ENCODE results near the gene SPAG5.
A peak's percentile ranks its signal among the peaks of the same experiment; 100 is the strongest.
"Not testable (repeated sequence)": the region's sequence is repeated elsewhere in the genome, so short reads cannot be mapped to it uniquely, and the experiment has no call there.

SPAG5 gene

DNA sequence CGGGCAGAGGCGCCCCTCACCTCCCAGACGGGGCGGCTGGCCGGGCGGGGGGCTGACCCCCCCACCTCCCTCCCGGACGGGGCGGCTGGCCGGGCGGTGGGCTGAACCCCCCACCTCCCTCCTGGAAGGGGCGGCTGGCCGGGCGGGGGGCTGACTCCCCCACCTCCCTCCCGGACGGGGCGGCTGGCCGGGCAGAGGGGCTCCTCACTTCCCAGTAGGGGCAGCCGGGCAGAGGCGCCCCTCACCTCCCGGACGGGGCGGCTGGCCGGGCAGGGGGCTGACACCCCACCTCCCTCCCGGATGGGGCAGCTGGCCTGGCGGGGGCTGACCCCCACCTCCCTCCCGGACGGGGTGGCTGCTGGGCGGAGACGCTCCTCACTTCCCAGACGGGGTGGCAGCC, 5.2 kb upstream of the SPAG5 start:
- DNase-seq: not testable (repeated sequence)

DNA sequence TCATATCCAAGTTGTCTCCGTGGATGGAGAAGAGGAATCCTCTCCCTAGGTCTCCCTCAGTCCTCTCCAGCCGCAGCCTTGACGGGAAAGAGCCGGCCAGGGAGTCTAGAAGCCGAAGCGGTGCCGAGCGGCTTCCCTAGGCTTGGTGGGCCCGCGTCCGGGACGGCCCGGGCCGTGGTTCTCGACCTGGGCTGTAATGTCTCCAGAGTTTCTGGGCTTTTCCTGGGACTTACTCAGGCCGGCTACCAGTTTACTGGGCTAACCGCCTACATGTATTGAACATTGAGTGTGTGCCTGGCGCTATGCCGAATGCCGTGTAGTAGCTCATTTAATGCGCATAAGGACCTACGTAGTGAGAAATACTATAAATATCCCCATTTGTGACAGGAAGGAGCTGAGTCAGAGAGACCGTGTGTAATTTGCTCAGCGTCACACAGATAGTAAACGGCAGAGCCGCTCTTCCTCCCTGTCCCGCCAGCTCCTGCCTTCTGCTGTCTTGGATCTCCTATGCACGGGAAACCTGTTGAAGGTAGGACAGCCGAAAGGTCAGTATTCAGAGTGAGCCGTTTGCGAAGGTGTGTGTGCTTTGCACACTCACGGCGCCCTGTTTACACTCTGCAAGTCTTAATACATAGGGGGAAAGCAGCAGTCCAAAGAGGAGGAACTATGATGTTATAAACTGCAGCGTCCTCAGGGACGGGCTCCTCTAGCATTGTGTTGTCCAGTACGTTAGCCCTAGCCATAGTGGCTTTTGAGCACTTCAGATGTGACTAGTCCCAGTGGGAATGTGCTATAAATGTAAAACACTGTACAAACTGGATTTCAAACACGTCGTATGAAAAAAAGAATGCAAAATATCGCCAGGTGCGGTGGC, 723 bp upstream of the SPAG5 start:
- no peak for DNase-seq

DNA sequence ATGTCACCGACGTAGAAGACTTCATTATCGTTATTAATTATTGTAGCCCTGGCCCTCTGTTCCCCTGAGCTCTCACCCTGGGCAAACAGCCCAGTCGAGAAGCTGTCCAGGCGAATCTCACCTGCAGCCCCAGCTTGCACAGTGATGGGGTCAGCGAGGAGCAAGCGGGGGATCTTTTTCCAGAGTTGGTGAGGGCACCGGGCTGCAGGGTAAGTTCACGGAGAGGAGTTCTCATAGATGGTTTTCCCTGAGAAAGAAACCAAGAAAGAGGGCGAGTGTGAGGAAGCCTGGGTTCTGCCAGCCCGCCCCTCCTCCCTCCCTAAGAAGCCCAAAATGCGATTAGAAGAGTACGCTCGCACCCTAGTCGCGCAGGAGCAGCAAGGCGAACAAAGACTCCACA, 436 bp downstream of the SPAG5 start:
- DNase-seq: no peak

DNA sequence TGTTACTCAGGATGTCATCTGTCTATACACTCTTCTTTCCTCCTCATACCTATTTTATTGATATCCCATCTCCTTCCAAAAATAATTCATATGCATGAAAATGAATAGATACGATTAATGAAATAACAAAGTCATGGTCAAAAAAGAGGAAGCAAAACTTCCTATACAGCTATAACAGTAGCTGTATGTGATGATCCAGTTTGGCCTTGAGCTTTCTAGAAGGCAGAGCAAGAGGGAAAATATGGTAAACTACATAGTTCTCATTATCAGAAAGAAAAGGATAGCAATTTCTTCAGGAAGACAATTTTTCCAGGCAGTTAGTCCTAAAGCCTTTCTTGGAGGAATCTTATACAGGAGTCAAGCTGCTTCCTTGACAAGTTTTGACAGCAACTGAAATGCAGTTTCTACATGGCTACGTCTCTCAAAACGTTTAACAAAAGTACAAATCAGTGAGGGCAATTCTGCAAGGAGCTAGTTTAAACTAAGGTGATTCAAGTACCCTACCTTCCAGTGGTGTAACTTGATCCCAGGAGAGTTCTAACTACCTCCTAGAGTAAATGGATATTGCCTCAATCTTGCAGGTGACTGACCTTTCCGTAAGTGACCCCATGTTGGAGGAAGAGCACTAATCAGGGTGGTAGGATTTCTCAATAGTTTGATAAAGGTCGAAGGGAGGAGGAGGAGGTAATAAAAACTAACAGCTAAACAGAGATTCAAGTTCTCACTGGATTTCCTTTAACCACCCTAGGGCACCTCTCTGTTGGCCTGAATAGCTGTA, 1.0 kb downstream of the SPAG5 start:
- no peak for DNase-seq

DNA sequence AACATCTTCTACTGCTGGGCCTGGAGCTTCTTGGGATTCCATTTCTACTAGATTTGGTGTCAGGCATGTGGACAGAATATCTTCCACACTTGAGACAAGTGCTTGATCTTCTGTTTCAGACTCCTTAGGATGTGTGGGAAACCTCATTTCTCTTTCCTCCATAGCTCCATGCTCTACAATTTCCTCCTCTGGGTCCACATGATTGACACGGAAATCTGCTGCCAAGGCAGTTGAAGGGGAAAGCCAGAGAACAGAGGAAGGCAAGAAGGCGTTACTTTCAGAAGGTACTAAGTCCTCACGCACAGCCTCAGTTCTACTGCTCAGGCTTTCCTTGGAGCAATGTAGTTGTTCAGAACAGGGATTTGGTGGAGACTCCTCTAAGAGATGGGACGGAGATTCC, 6.6 kb downstream of the SPAG5 start:
- no peak for DNase-seq

DNA sequence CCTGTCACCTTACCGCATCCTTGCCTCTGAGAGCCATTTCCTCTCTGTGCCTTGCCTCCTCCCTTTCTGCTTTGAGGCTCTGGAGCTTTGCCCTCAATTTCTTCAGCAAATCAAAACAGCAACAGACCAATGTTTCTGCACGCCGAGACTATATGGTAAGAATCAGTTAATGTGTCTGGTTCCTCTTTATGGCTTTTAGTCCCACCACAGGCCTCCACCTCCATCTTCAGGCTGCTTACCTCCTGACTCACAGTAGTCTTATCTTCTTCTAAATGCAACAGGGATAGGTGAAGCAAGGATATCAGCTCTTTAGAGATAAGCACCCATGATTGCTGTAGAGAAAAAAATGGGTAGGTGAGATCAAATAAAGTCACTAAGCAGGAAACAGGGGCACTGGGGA, 13.0 kb downstream of the SPAG5 start:
- no peak for DNase-seq

DNA sequence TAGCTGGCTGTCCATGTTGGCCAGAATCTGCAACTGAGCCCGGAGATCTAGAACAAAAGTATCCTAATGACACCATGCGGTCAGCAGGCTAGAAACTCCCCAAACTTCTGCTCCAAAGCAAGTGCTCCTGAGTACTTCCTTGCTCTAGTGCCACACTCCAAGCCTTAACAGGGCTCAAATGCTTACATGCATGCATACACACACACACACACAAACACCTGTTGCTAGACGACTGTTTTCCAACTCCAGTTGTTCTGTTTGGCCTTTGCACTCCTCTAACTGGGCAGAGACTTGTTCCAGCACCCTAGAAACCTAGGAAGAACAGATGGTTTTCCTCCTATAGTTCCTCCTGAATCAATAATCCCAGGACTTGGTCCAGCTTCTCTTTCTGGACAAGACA, 14.4 kb downstream of the SPAG5 start:
- no peak for DNase-seq

DNA sequence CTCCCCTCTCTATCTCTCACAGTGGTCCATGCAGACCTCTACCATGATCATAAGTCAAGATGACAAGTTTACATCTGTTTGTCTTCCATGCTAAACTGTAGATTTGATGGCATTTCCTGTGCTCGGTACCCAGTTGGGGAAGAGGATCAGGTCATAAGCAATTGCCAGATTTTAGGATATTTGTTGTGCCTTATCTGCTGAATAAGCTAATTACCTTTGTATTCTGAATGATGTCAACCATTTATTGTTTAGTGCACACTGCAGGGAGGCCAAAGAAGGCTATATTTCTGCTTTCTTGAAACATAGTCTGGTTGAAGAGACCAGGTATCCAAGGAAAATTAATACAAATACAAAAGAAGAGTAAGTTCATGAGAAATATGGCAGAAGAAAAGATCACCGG, 16.3 kb downstream of the SPAG5 start:
- DNase-seq: no peak

DNA sequence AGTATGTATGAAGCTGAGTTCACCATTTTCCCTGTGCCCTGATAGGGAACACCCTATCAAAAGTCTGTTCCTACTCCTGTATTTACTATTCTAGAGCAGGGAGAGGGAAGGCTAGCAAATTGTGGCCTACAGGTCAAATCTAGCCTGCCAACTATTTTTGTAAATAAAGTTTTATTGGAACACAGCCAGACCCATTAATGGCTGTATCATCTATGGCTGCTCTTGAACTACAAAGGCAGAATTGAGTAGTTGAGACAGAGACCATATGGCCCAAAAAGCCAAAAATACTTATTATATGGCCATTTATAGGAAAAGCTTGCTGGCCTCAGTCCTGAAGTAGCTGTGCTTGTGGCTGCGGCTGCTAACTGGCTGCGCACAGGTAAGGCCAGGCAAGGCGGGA, 17.9 kb downstream of the SPAG5 start:
- no peak for DNase-seq

DNA sequence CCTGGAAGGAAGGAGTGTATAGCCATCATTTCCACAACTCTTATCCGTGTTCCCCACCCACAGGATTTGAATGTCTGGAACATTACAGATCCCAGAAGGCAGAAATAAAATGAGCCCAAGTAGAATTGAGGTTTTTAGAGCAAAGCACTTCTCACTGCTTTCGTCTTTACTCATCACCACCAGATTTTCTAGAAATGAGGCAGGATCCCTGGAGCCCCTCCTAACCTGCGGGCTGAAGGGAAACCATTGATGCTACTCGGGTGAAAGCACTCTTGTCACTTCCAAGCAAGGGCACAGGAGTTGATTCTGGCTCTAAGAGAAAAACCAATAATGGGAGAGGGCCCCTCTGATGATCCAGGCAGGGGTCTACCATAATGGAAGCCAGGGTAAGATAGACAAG, 19.3 kb downstream of the SPAG5 start:
- no peak for DNase-seq

DNA sequence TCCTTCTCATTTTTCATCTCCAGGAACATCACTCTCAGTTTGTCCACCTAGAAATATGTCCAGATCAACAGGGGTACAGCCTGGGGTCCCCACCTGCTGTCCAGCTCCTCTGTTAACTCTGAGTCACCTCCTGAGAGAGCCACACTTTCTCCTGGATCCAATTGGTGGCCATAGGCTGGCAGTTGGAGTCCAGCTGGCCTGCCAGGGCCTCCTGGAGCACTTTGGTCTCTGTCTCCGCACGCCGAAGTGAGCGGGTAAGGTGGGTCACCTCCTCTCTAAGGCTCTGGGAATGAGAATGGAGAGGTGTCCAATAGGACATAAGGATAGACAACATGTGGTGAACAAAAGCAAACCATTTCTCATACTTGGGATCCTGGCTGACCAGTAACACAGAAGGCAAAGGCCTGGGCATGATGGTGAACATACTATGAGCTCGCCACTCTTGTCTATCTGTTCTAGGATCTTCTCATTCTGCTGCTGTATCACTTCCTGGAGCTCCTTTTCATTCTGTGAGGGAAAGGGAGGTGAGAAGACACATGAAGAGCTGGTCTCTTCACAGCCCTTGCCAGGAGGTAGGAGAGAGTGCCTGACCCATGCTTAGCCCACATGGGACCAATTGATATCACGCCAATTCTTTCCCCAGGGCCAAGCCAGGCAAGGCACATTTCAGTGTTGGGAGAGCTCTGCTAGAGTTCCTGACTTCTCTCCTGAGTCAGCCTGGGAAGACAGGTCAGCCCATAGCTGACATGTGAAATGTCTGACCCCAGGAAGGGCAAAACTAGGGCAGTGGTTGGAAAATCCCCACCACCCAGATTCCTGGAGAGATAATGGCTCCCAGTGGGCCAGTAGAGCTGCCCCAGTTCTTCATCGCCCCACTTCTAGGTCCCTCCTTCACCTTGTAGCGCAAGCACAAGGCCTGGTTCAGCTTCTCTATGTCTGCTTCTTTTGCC, 20.3 kb downstream of the SPAG5 start:
- DNase-seq: no peak

DNA sequence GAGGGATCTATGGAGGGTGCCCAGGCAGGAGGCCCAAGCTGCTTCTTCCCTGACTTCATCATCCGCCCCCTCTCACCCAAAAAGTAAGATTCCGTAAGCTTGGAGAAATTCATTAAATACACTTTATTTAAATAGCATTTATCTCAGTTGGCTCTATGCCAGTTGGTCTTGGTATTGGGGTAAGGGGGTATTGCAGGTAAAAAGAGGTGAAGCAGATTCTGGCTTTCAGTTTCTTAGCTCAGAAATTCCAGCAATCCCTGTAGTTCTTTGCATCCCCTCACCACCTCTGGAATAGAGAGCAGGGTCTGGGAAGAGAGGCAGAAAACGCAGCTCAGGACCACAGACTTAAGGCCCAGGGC, 21.4 kb downstream of the SPAG5 start:
- no peak for DNase-seq

DNA sequence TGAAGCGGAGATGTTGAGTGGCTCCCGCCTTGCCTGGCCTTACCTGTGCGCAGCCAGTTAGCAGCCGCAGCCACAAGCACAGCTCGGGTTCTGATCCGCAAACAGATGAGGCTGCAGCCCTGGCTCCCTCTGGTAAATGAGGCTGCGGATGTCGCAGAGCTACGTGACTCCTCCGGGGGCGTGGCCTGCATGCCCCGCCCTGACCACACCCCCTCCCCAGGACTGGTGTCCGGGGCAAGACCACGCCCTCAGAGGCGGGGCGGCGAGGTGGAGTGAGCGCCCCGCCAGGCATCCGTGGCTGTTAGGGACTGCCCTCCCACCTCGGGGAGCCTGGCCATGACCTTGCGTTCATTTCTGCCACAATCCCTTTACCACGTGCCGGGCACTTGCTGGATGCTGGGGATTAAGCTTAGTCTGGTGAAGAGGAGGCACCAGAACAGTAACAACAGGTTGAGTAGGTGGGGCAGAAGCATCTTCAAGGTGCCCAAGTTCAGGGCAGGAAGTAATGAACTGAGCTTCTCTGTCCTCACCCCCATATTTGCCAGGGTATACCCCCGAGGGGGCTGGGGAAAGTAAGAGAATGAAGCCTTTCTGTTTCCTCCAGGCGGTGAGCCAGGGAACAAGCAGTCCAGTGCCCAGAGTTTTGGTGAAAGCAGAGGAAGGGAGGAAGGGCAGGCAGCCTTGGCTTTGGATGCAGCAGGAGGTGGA, 21.9 kb downstream of the SPAG5 start, which contains the start of gene ALDOC:
ALDOC (minus strand) TSS at position 138 of the 708 bp plus-strand sequence. CDS start 1,363 bp downstream, outside the sequence.
- DNase-seq: peak; percentile 92

DNA sequence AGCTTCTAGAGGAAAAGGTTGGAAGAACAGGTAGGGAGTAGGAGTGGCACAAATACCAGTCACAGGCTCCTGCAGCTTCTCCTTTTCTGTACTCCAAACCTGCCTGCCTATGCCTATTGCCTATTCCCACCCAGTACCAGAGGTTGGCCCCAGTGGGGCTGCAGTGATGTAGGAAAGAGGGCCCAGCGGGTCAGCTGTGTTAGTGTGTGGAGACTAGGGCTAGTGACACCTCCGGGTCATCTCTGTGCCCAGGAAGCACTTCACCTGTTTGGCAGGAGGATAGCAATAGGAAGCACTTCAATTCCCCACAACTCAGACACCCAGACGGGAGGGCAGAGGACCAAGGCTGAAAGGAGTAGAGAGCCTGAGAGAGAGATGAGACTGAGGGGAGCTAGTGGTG, 22.8 kb downstream of the SPAG5 start:
- not testable (repeated sequence) for DNase-seq

DNA sequence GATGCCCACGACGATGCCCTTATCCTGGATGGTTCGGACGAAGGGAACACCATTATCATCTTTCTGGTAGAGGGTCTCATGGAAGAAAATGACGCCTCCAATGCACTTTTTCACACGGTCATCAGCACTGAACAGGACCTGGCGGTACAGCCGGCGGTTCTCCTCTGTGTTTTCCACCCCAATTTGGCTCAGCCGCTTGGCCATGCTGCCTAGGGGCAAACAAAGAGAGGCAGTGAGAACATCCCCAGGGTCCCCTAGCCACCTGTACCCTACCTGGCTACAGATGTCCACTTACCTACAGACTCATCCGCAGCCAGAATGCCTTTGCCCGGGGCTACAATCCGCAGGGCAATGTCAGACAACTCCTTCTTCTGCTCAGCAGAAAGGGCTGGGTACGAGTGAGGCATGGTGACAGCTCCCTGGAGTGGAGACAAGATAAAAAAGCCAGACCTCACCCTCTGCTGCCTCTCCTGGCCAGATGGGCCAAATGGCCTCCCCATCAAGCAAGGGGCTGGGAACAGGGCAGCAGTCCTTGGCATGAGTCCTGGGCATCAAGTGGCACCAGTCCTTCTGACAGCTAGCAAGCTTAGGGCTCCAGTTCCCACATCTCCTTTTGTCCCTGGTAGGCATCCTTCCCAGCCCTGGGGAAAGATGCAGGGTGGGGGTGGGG, 23.6 kb downstream of the SPAG5 start:
- no peak for DNase-seq

DNA sequence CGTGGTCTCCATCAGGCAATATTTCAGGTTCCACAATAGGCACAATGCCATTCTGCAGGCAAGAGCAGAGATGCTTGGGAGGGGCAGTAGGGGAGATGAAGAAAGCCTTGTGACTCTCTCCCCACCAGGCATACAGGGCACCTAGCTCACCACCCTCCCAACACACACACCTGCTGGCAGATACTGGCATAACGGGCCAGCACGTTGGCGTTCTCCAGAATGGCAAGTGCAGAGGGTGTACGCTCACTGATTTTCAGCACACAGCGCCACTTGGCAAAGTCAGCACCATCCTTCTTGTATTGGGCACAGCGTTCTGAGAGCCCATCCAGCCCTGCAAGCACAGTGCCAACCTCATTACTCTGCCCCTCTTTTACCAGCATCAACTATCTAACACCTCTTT, 24.3 kb downstream of the SPAG5 start:
- DNase-seq: no peak

DNA sequence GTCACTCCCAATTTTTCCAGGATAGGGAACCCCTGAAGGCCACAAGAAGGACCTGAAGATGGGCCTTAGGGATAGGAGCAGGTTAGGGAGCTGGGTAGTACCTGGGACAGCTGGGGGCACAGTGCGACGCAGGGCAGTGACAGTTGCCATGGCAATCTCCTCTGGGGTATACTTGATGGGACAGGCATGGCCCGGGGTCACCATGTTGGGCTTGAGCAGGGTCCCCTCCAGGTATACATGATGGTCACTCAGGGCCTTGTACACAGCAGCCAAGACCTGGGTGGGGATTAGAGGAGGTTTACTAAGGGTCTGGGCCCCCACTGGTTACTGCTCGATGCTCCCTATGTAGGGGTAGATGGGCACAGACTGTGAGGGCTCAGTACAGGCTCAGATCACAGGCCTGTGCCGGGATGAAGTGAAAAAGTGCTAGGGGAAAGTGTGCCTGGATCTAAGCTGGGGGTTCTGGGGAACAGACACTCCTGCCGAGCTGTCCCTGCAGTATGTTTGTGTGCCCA, 24.8 kb downstream of the SPAG5 start:
- no peak for DNase-seq

DNA sequence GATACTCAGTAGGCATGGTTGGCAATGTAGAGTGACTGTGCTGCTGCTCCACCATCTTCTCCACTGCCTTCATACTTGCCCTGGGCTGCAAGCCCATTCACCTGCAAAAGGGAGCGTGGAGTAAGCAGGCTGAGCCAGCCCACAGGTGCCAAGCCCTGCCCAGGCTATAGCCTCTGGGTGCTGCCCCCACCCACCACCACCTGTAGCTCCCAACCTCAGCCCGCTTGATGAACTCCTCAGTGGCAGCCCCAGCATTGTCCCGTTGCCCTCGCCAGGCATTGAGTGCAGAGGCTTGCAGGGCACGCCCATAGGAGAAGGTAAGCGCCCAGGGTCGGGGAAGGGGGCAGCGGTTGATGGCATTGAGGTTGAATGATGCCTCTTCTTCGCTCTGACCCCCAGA, 25.3 kb downstream of the SPAG5 start:
- DNase-seq: no peak

DNA sequence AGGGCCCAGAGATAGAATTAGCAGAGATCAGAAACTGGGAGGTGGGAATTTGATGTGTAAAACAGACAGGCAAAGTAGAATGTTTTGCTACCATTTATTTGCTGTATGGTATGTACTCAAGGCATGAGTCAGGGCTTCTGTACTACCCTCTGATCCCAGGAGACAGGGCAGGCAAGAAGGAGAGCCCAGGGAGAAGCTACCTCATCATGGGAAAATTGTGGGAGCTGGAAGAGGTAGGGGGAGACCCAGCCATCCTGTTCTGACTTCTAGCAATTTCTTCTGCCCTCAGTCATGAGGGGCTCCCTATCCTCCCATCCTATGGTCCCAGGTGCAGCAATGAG, 25.8 kb downstream of the SPAG5 start:
- DNase-seq: no peak

DNA sequence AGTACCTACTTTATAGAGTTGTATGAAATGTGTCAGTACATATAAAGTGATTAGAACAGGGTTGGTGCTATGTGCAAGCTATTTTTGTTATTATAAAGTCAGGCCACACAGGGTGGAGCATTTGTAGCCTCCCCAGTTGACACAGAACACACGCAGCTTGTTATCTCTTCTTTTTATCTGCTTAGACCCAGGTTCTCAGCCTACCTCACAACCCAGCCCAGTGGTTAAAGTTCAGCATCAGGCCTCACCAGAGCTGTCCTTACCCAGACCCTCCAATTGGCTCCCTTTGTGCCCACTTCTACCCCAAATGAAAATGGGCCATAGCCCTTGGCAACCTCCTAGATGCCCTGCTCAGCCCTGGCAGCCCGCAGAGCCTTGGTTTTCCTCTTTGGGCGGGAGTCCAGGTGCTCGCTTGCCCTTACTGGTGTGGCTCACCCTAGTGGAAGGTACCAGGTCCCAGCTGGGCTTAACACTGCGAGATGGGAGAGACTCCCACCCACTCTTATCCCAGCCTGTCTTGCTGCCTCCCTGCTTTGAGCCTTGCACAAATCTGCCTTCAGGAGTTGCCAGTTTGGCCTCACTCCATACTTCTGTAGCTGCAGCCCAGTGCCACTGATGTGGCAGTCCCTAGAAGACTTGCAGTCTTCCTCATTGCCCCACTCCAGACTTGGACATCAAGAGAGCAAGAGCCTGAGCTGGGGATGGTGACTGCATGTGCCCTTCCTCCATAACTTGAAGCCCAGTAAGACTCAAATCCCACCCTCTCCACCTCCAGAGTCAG, 26.4 kb downstream of the SPAG5 start:
- DNase-seq: no peak
